GM18861 (cell line): ENCODE results near the gene ZNF385C.
A peak's percentile ranks its signal among the peaks of the same experiment; 100 is the strongest.
"Not testable (repeated sequence)": the region's sequence is repeated elsewhere in the genome, so short reads cannot be mapped to it uniquely, and the experiment has no call there.

ENCODE experiments used
- ATAC-seq: cut with Tn5 transposase; IDR thresholded peaks from one replicate; pipeline ENCODE4 v1.9.1; 2021; ENCODE audit not compliant: unreplicated experiment

The ZNF385C gene

GRCh38 chr17:42023524-42024349 lies 74.5 kb downstream of the ZNF385C start:
- no peak for ATAC-seq

DNA sequence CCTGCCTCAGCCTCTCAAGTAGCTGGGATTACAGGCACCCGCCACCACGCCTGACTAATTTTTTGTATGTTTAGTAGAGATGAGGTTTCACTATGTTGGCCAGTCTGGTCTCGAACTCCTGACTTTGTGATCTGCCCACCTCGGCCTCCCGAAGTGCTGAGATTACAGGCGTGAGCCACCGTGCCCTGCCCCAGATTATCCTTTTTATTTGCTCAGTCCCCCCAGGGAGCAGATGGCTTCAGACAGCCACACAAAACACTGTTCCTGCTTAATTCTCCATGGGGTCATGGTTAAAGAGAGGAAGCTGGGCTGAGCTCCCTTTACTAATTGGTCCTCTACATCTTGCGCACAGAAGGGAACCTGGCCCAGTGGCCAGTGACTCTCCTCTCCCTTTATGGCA lies 77.4 kb downstream of the ZNF385C start:
- ATAC-seq, result not testable (repeated sequence)

DNA sequence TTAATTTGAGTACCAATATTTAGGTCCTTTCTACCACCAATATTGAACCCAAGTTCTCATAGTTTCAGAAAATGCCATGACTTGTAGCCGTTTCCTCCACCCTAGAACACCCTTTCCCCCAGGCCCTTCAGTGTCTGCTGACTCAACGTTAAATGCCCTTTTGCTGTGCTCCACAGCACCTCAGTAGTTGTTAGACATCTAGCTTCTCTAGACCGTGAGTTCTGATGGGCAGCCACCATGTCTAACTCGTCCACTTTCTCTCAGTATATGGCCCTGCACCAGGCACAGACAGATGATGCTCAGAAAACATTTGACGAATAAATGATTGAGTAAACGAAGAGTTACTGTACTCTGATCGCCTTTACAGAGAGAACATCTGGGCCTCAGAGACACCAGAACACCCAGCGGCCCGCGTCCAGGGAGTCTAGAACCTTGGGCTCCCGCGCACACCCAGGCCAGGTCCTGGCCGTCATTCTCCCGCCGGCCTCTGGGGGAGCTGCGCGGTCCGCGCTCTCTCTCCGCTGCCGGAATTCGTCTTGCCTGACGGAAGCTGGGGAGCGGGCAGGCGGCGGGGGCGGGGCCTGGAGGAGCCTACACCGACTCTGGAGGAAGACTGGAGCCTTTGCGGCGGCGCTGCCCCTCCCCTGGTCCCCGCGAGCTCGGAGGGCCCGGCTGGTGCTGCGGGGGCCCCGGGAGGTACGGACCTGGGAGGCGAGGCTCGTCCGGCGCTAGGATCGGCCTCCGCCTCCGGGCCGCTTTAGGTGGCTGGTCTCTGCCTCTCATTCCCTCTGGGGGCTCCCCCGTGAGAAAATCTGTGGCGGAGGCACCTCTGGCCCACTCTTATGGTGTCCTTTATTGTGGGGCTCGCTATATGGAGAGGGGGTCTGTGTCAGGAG lies 78.5 kb downstream of the ZNF385C start, which contains the start of gene NKIRAS2:
NKIRAS2 (plus strand) TSS at position 582 of the 896 bp plus-strand sequence. CDS start 1,488 bp downstream, outside the sequence.
- peak; percentile 48 for ATAC-seq

DNA sequence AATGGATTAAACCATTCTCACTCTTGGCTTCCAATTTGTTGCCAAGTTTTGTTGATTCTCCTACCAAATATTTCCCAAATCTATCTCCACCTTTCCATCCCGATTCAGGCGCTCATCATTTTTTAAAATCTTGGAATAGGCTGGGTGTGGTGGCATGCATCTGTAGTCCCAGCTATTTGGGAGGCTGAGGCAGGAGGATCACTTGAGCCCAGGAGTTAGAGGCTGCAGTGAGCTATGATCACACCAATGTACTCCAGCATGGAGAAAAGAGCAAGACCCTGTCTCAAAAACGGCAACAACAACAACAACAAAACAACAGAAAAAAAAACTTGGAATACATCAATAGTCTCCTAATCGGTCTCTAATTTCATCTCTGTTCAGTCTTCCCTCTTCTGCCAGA lies 79.3 kb downstream of the ZNF385C start:
- ATAC-seq, result no peak

- no peak for ATAC-seq
Measured at GRCh38 chr17:42018339-42018738, 79.9 kb downstream of the ZNF385C start.

- no peak for ATAC-seq
Measured at GRCh38 chr17:42017866-42018200, 80.4 kb downstream of the ZNF385C start.

GRCh38 chr17:42016941-42017865 lies 81.1 kb downstream of the ZNF385C start, which contains the start of gene DNAJC7:
DNAJC7 (minus strand) TSS chr17:42017439; CDS start chr17:42017416, 23 bp downstream.
- peak; percentile 79 for ATAC-seq

DNA sequence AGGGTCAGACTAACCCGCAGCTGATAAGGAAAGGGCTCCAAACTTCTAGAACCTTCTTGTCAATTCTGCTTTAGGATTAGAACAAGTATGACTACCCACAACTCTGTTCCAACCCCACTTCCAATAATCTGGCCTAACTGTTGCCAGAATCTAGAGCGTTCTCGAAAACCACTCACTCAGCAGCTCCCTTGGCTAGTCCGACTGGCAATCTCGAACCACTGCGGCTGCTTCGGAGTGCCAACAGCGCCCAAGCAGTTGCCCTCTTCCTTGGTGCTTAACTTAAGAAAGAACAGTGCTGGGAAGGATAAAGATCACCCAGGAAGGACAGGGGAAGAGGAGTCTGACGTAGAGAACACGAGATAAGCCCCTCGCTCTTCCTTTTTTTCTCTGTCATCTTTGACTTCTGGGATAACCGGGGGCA lies 81.9 kb downstream of the ZNF385C start:
- ATAC-seq, result no peak

DNA sequence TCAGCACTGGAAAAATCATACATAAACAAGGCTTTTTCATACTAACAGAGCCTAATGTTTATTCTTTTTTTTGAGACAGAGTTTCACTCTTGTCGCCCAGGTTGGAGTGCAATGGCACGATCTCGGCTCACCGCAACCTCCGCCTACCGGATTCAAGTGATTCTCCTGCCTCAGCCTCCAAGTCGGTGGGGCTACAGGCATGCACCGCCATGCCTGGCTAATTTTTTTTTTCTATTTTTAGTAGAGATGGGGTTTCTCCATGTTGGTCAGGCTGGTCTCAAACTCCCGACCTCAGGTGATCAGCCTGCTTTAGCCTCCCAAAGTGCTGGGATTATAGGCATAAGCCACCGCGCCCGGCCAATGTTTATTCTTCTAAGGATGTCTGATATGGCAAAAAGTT lies 84.5 kb downstream of the ZNF385C start:
- ATAC-seq, result not testable (repeated sequence)

DNA sequence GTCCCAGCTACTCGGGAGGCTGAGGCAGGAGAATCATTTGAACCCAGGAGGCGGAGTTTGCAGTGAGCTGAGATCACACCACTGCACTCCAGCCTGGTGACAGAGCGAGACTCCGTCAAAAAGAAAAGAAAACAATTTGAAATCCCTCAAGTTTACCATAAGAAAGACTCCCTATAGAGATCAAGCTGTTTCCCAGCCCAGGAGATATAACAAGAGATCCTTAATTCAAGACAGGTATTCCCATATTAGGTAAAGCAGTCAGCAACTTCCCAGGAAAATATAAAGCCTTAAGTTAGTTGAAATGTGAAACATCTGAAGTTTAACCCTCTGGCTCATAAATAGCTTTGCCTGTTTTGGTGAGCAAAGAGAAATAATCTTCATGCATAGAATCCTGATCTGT lies 85.9 kb downstream of the ZNF385C start:
- ATAC-seq, result not testable (repeated sequence)

DNA sequence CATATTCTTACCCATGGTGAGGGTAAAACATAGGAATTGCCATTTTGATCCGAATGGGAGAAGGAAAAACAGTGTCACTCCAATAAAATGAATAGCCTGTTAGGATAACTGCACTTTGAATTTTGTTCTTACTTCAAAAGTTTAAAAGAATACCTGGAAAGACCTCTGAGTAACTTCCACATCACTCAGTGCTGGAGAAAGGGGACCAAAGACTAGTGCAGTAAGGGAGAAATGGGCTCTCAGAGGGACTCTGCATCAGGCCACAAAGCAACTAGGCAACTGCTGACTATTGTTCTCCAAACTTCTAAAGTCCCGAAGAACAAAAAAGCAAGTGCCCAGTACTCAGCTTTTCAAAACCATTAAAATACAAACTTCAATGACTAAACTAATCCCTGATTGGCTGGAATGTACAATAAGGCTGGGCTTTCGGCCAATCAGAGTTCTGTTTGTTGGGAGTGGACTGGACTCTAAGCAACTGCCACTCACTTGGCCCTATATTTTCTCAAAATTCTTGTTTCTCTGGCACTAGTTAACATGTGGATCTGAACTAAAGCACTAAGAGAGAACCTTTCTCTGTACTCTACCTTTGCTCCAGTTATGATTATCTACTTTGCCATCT lies 87.3 kb downstream of the ZNF385C start:
- no peak for ATAC-seq

- not testable (repeated sequence) for ATAC-seq
Measured at GRCh38 chr17:42010266-42010680, 88.0 kb downstream of the ZNF385C start.

DNA sequence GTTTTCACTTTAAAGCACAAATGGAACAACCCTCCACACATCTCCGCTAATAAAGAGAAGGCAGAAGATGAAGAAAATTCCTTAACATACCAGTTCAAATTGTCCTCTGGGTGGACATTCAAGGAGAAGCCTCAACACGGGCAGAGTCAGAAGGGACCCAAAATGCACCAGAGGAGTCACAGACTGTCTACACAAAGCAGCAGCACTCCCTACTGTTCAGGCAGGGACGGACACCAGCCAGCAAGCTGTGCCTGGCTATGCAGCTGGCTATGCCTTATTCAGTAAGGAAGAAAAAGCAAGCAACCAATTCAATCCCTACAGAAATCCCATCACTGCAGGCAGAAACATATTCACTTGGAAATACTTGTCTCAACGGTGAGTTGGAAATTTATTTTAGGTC lies 89.1 kb downstream of the ZNF385C start:
- no peak for ATAC-seq

GRCh38 chr17:42005166-42005565 lies 93.1 kb downstream of the ZNF385C start:
- ATAC-seq, result no peak

- no peak for ATAC-seq
Measured at GRCh38 chr17:42002792-42003301, 95.4 kb downstream of the ZNF385C start.

- ATAC-seq, result no peak
Measured at GRCh38 chr17:42002175-42002791, 96.0 kb downstream of the ZNF385C start.

DNA sequence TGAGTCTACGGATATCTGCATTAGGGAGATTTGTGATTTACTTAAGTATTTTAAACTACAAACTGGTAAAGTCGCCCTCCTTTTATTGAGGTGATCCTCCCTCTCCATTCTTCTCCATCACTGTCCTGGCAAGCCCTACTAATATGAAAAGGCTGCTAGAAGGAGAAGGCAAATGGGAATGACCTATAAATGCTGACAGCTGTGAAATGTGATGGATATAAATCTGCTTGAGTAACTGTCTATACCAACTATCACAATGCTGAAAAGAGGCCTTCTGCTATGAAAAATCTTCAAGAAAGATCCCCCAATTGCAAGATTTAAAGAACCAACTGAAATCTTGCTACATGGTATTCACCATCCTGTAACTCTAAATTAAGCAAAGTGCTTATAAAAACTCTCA lies 96.5 kb downstream of the ZNF385C start:
- ATAC-seq, result no peak

DNA sequence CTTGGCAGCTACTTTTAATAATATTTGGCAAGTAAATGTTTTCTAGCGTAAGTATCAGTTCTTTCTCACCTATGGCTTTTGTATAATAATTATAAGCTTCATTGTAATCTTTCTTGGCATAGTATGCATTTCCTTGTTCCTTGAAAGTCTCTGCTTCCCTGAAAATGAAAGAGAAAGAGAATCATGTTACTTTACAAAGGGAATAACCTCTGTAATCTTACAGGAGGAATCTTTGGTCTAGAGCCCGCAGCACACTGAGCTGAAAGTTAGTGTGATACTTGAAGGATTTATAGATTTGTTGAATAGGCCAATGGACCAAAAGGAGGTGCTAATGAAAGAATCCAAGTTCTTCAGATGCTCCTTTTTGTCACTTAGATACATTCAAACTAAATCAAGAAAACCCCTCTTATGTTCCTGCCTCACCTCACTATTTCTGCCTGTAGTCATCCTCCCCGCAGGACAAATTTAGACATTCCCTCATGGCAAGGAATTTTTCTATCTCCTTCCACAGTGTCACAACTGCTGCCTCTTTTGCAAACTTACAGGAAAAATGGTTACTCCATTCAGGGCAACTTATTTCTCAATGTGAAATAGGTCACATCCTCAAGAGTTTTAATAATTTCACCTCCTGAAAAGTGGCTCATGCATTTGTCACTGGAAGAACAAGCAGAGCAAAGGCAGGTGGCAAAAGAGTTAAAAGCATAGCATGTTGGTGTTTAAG lies 97.7 kb downstream of the ZNF385C start:
- no peak for ATAC-seq

DNA sequence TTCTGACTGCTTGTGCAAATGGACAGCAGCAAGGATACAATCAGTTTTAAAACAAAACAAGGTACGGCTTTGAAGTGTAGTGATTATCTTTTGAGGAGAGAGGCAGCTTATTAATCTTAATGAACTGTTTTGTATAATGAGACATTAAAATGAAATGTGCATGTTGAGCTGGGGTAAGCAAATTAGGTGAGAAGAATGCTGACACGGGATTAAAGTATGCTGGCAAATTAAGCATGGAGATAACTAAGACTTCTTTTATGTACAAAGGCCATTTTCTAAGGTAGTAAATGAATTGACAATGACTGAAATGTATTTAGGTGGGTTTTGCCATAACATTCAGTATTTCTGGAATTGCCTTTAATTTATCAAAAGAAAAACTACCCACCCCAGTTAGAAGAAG lies 99.8 kb downstream of the ZNF385C start:
- ATAC-seq, result no peak
